Measurements from ENCODE around the gene AKR7A3.

GRCh38 chr1:19328486-19328885 lies 39.9 kb upstream of the AKR7A3 start:
- no peak for TF ChIP-seq CTCF (conservative IDR thresholded peaks at IDR 0.05)
- no peak for TF ChIP-seq ZFX (IDR thresholded peaks at IDR 0.05)
